Measurements from ENCODE around the gene WDR77.

The WDR77 gene

DNA sequence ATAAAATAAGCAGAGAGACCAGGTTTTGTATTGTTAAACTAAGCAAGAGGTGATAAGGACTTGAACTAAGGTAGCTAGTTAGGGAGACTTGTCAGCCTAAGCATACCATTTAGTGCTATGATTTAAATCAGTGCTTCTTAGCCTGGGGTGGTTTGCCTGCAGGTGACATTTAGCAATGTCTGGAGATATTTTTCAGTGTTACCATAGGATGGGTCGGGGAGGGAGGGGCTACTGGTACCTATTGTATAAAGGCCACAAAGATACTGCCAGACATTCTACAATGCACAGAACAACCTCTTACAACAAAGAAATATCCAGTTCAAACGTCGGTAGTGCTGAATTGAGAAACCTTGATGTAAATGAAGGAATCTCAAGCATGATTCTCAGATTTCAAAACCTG is 3.5 kb upstream of the WDR77 start:
- no peak for DNase-seq (ENCODE audit: low read depth)
- TF ChIP-seq, protein P1, sequence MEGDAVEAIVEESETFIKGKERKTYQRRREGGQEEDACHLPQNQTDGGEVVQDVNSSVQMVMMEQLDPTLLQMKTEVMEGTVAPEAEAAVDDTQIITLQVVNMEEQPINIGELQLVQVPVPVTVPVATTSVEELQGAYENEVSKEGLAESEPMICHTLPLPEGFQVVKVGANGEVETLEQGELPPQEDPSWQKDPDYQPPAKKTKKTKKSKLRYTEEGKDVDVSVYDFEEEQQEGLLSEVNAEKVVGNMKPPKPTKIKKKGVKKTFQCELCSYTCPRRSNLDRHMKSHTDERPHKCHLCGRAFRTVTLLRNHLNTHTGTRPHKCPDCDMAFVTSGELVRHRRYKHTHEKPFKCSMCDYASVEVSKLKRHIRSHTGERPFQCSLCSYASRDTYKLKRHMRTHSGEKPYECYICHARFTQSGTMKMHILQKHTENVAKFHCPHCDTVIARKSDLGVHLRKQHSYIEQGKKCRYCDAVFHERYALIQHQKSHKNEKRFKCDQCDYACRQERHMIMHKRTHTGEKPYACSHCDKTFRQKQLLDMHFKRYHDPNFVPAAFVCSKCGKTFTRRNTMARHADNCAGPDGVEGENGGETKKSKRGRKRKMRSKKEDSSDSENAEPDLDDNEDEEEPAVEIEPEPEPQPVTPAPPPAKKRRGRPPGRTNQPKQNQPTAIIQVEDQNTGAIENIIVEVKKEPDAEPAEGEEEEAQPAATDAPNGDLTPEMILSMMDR (IDR thresholded peaks at IDR 0.05; ENCODE audit: low read depth, low read length), result no peak
- no peak for TF ChIP-seq POLR2A (IDR thresholded peaks at IDR 0.05; ENCODE audit: extremely low read depth, insufficient read length)
- TF ChIP-seq, protein P2, sequence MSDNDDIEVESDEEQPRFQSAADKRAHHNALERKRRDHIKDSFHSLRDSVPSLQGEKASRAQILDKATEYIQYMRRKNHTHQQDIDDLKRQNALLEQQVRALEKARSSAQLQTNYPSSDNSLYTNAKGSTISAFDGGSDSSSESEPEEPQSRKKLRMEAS (IDR thresholded peaks at IDR 0.05; ENCODE audit: low read depth, low read length), result no peak
- no peak for TF ChIP-seq MYC (IDR thresholded peaks at IDR 0.05; ENCODE audit: low read depth, low read length)

DNA sequence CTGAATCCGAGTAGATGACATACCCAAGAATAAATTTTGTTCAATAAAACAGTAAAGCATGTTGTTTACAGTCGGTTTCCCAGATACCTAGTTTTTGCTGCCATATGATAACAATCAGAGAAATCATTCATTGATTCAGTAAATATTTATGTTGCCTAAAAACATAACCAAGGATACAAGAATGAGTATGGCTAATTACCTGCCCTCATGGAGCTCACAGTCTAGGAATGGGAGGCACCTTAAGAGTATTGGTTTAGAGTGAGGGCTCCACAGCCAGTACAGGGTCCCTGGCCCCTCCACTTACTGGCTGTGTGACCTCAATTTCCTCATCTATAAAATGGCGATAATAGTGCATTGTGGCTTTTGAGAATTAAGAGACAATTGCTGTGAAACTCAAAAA is 1.1 kb upstream of the WDR77 start:
- peak overlapping the region; percentile 88 for H3K4me3 ChIP-seq (ENCODE audit: low read depth, low read length)
- TF ChIP-seq MYC (IDR thresholded peaks at IDR 0.05; ENCODE audit: low read depth, low read length) (no peak), POLR2A (IDR thresholded peaks at IDR 0.05; ENCODE audit: extremely low read depth, insufficient read length) (no peak)
- TF ChIP-seq, protein P1 (IDR thresholded peaks at IDR 0.05; ENCODE audit: low read depth, low read length), result no peak
- TF ChIP-seq, protein P2 (IDR thresholded peaks at IDR 0.05; ENCODE audit: low read depth, low read length), result no peak
- DNase-seq (ENCODE audit: low read depth), result no peak

More for the DNA sequence above, 3.5 kb upstream of the WDR77 start:
- H3K4me3 ChIP-seq (ENCODE audit: low read depth, low read length), result no peak overlapping the region

DNA sequence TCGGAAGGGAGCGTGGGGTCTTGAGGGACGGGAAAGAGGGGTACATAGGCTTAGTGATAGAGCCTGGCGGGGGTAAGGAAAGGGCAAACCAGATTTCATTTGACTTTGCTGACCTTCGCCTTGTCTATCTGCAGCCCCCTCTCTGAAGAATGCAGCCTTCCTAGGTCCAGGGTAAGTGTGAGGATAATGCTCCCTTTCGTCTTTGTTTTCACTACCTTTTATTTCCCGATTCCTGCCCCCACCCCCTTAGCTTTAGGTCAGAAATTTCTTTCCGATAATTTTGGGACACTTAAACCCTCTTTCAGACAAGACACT is 604 bp upstream of the WDR77 start:
- no peak for DNase-seq (ENCODE audit: low read depth)
- peak overlapping the region; percentile 88 for H3K4me3 ChIP-seq (ENCODE audit: low read depth, low read length)
- TF ChIP-seq POLR2A (IDR thresholded peaks at IDR 0.05; ENCODE audit: extremely low read depth, insufficient read length) (no peak), MYC (IDR thresholded peaks at IDR 0.05; ENCODE audit: low read depth, low read length) (no peak)
- TF ChIP-seq, protein P1 (IDR thresholded peaks at IDR 0.05; ENCODE audit: low read depth, low read length), result no peak
- TF ChIP-seq, protein P2 (IDR thresholded peaks at IDR 0.05; ENCODE audit: low read depth, low read length), result no peak

DNA sequence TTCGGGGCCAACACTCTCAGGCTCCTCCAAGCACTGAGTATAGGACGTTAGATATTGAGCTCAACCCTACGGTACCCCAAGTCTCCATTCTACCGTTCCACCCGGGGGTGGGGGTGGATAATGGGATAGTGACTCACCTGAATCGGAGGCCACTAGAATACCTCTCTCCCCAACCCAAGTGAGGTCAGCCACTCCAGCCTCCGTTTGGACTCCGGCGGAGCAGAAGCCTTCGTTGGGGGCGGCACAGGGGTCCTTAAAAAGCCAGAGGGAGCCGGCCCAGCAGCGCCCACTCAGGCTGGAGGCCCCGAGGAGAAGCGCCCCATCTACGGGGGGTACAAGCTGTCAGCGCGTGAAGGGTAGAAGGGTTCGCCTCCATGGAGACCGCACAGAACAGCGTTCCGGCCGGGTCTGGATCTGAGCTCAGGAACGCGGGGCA is 556 bp downstream of the WDR77 start:
- TF ChIP-seq, protein P2 (IDR thresholded peaks at IDR 0.05; ENCODE audit: low read depth, low read length), result no peak
- TF ChIP-seq, protein P1 (IDR thresholded peaks at IDR 0.05; ENCODE audit: low read depth, low read length), result no peak
- no peak for TF ChIP-seq MYC (IDR thresholded peaks at IDR 0.05; ENCODE audit: low read depth, low read length)
- TF ChIP-seq POLR2A (IDR thresholded peaks at IDR 0.05; ENCODE audit: extremely low read depth, insufficient read length), result no peak
- peak overlapping the region; percentile 88 for H3K4me3 ChIP-seq (ENCODE audit: low read depth, low read length)
- no peak for DNase-seq (ENCODE audit: low read depth)

DNA sequence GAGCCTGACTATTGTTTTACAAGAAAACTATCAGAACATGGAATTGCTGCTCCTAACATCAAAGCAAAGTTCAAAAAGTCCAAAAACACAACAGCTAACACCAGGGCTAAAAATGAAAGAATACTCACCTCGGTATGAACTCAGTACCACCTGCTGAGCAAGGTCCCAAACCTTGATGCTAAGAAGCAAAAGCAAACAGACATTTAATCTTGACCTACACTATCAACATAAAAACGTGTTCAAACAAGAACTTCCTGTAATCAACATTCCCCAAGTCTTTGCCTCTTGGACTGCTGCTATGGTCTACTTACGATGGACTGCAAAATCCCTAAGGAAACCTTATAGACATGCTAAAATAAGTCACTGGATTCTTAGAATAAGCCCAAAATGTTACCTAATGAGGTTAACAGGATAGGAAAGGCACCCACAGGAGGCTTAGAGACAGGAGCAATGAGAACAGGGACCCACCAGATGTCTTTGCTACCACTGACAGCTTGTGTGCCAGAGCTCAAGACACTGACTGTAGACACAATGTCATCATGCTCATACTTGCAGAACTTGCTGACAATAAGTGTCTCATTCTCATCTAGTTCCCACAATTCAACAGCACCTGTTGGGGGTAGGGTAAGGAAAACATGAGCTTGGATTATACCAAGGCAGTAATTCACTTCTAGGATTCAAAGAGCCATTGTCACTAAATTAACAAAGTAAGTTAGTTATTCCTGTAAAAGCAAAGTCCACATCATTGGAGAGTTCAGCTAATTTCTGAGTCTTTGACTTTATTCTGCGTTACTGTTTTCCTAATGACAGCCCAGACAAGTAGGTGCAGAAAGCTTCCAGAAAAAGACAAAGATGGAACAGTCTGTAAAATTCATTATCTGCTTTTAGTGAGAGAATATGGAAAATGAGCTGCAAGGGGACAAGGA is 1.8 kb downstream of the WDR77 start:
- H3K4me3 ChIP-seq (ENCODE audit: low read depth, low read length), result peak overlapping the region; percentile 88
- TF ChIP-seq, protein P1 (IDR thresholded peaks at IDR 0.05; ENCODE audit: low read depth, low read length), result no peak
- no peak for TF ChIP-seq POLR2A (IDR thresholded peaks at IDR 0.05; ENCODE audit: extremely low read depth, insufficient read length)
- no peak for TF ChIP-seq MYC (IDR thresholded peaks at IDR 0.05; ENCODE audit: low read depth, low read length)
- TF ChIP-seq, protein P2 (IDR thresholded peaks at IDR 0.05; ENCODE audit: low read depth, low read length), result no peak
- no peak for DNase-seq (ENCODE audit: low read depth)
